PC-9 (cell line): ENCODE data around the gene ACACA. TPM values are rescaled to one million over a fixed set of nuclear protein-coding genes. Genes with fewer than 3 reads are reported as not detected.

ENCODE experiments used
- Bru-seq: library from RNA; stranded (reverse); fragments of 400-500 nt; gene quantifications from one replicate; lab custom pipeline; 2021; lab: Mats Ljungman, UMichigan
- BruChase-seq, 2 experiments: library from RNA; stranded (reverse); fragments of 400-500 nt; gene quantifications; one replicate each; lab custom pipeline; 2021; lab: Mats Ljungman, UMichigan
- BruUV-seq: library from RNA; stranded (reverse); fragments of 400-500 nt; replicated peaks from 2 replicates; lab custom pipeline; 2021; lab: Mats Ljungman, UMichigan
- CTCF ChIA-PET: fragments of 300-600 bp; sonication (Branson Sonifier 250); formaldehyde crosslinking; loops from one replicate; lab custom pipeline; 2022; ENCODE audit warnings: antibody characterized with exemption; lab: Charles Lee
- POLR2A ChIA-PET: fragments of 300-600 bp; sonication (Branson Sonifier 250); formaldehyde crosslinking; loops from one replicate; lab custom pipeline; 2022; ENCODE audit warnings: antibody characterized with exemption; ENCODE audit not compliant: unreplicated experiment; lab: Charles Lee
- DNase-seq, 2 experiments: peaks; one replicate each; pipeline versions ENCODE4 v3.0.0 to v3.0.0-alpha.2; 2015 to 2022; ENCODE audit warnings: mixed read lengths in 1 of 2
- H2AFZ ChIP-seq: fragments of 200-600 bp; sonication (generic); 2 replicates; pipeline ENCODE4 v1.8.1; 2017; ENCODE audit warnings: antibody characterized with exemption
- H3F3A ChIP-seq: fragments of 200-600 bp; sonication (generic); 2 replicates; pipeline ENCODE4 v1.8.1; 2017; ENCODE audit warnings: antibody characterized with exemption, mild to moderate bottlenecking, low read depth; ENCODE audit not compliant: insufficient read depth
- H3K27ac ChIP-seq: fragments of 200-600 bp; sonication (generic); 2 replicates; pipeline ENCODE4 v1.6.1; 2016; ENCODE audit warnings: mixed run types
- H3K27me3 ChIP-seq: fragments of 200-600 bp; sonication (generic); 2 replicates; pipeline ENCODE4 v1.6.1; 2016; ENCODE audit warnings: low read depth, mixed run types; ENCODE audit not compliant: insufficient read depth
- H3K36me3 ChIP-seq: fragments of 200-600 bp; sonication (generic); 2 replicates; pipeline ENCODE4 v1.6.1; 2016; ENCODE audit warnings: low read depth, mixed run types
- H3K4me1 ChIP-seq: fragments of 200-600 bp; sonication (generic); replicated peaks from 2 replicates; pipeline ENCODE4 v1.6.1; 2016; ENCODE audit warnings: mixed run types; ENCODE audit not compliant: insufficient read depth
- H3K4me2 ChIP-seq: fragments of 200-600 bp; sonication (generic); 2 replicates; pipeline ENCODE4 v1.6.1; 2017; ENCODE audit warnings: mixed run types
- H3K4me3 ChIP-seq: fragments of 200-600 bp; sonication (generic); 2 replicates; pipeline ENCODE4 v1.6.1; 2016; ENCODE audit warnings: mixed run types
- H3K79me2 ChIP-seq: fragments of 200-600 bp; sonication (generic); 2 replicates; pipeline ENCODE4 v1.6.1; 2017; ENCODE audit warnings: low read depth, mixed run types
- H3K9me2 ChIP-seq: fragments of 200-600 bp; sonication (generic); 2 replicates; pipeline ENCODE4 v1.8.1; 2017; ENCODE audit warnings: mild to moderate bottlenecking; ENCODE audit not compliant: insufficient read depth
- H3K9me3 ChIP-seq: fragments of 200-600 bp; sonication (generic); 2 replicates; pipeline ENCODE4 v1.8.1; 2016; ENCODE audit warnings: low read depth; ENCODE audit not compliant: insufficient read depth
- H4K20me1 ChIP-seq: fragments of 200-600 bp; sonication (generic); 2 replicates; pipeline ENCODE4 v1.8.1; 2017; ENCODE audit not compliant: insufficient read depth
- CTCF ChIP-seq: fragments of 200-600 bp; sonication (generic); conservative IDR thresholded peaks from 2 replicates; pipeline ENCODE4 v1.6.1; 2017; ENCODE audit warnings: mixed run types, antibody characterized with exemption, mild to moderate bottlenecking, moderate library complexity
- EZH2 ChIP-seq: fragments of 200-600 bp; sonication (generic); IDR thresholded peaks from 2 replicates; pipeline ENCODE4 v1.8.0; 2017; ENCODE audit warnings: antibody characterized with exemption, low read depth
- intact Hi-C: fragments of 100-400 bp; cut with micrococcal nuclease; formaldehyde crosslinking; loops from one replicate; pipeline ENCODE4 v1.10.0; 2022; ENCODE audit not compliant: unreplicated experiment
- long read RNA-seq: library from polyadenylated mRNA; stranded (forward); transcript quantifications from one replicate; pipeline ENCODE4 v2.0.0, GENCODE V29; 2022
- total RNA-seq: library from RNA; stranded (reverse); gene quantifications from 2 replicates; pipeline ENCODE4 v1.2.3, GENCODE V29; 2021

Gene ACACA
- total RNA-seq (125 and 185 TPM in 2 replicates), Bru-seq, nascent RNA (percentile 92 among the genes with signal in this experiment), BruChase-seq, experiment 1, labeled RNA remaining after a 2-hour chase (percentile 86 among the genes with signal in this experiment), BruChase-seq, experiment 2, labeled RNA remaining after a 6-hour chase (percentile 81 among the genes with signal in this experiment)
- long read RNA-seq, partial matches to known transcripts = 8 of 44 reads
- long read RNA-seq, other reads (novel, unspliced or antisense) = 36 of 44 reads

GRCh38 chr17:37406635-37407461, at the start of gene ACACA, which contains the start of gene TADA2A:
Gene ACACA (minus strand): TSS chr17:37406836. CDS start chr17:37406299, 537 bp downstream.
Gene TADA2A (plus strand): TSS chr17:37406886. CDS start chr17:37411366, 4,480 bp downstream.
- CTCF ChIA-PET = interaction anchor here (0.7 to 1.6 kb wide), 2 partner anchors 33 kb away, joined by 4 to 5 read pairs; no protein-coding TSS in a partner anchor
- H3K9me3 ChIP-seq = no peaks in the 10 kb centered on the region

DNA sequence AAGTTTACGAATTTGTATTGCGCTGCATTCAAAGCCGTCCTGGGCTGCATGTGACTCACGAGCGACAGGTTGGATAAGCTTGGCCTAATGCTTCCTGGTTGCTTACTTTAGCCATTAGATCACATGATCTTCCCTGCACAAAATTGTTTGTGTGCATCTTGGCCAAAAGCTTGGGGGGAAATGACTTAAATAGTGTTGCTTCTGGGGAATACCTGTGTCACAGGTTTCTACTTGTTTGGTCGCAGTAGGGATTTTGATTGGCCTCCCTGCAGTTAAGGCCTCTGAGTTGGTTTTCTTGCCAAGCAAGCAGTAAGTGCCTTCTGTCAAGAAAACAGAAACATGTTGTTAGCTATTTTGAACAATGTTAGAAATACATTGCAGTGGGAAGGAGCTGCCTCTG, 43.5 kb upstream of the ACACA start:
- Histone ChIP-seq H3K79me2 (peaks cover 6% of the 10 kb centered on the region; the same call in 1 of the 2 replicates), H3K27ac (peak overlapping the region; percentile 25), H3K4me3 (no peak overlapping the region), H2AFZ (no peak overlapping the region), H3K27me3 (no peaks in the 10 kb centered on the region), H3K4me1 (peaks cover 52% of the 10 kb centered on the region), H3K9me2 (no peaks in the 10 kb centered on the region), H4K20me1 (no peaks in the 10 kb centered on the region), H3K36me3 (peaks cover 4% of the 10 kb centered on the region), H3K4me2 (no peak overlapping the region), H3F3A (peaks cover 42% of the 10 kb centered on the region), H3K9me3 (no peaks in the 10 kb centered on the region)
- POLR2A ChIA-PET = interaction anchor here (0.6 to 0.7 kb wide), 4 partner anchors 8 to 433 kb away, joined by 3 to 4 read pairs (median 3); no protein-coding TSS in a partner anchor
- BruUV-seq = no TSS peak
- TF ChIP-seq EZH2 (no peak), CTCF (no peak)
- DNase-seq = peak; percentile 48 to 70
- intact Hi-C loops = loop anchor here (1.0 kb wide), 2 partner anchors 26 to 38 kb away; no protein-coding TSS in a partner anchor
- CTCF ChIA-PET = interaction anchor here (0.6 kb wide), 1 partner anchor 174 kb away, joined by 3 read pairs; no protein-coding TSS in a partner anchor

More at GRCh38 chr17:37406635-37407461, at the start of gene ACACA, which contains the start of gene TADA2A:
- BruUV-seq = no TSS peak
- no peaks in the 10 kb centered on the region for H3K9me2 ChIP-seq
- peak within 1 kb of the TSS; percentile 100 for H3K4me3 ChIP-seq
- TF ChIP-seq EZH2 = no peak
- 0 out of 2 replicates have a peak, but pooled peaks have one; percentile 17 for TF ChIP-seq CTCF
- peaks cover 25% of the 10 kb centered on the region for H3K4me1 ChIP-seq
- peaks cover 22% of the 10 kb centered on the region for H3F3A ChIP-seq
- H3K4me2 ChIP-seq = peak within 1 kb of the TSS; percentile 99
- peak; percentile 59 to 81 for DNase-seq
- no peaks in the 10 kb centered on the region; the same call in 1 of the 2 replicates for H4K20me1 ChIP-seq
- POLR2A ChIA-PET = interaction anchor here (0.6 kb wide), 3 partner anchors 14 to 199 kb away, joined by 4 to 7 read pairs (median 6); no protein-coding TSS in a partner anchor
- peaks cover 69% of the 10 kb centered on the region for H3K79me2 ChIP-seq
- H2AFZ ChIP-seq = peak within 1 kb of the TSS; percentile 98
- intact Hi-C loops = loop anchor here (1.0 kb wide), 1 partner anchor 82 kb away; the partner anchor contains the start of gene DUSP14
- H3K27me3 ChIP-seq = no peaks in the 10 kb centered on the region
- peaks cover 6% of the 10 kb centered on the region; the same call in 1 of the 2 replicates for H3K36me3 ChIP-seq
- peak within 1 kb of the TSS; percentile 67 for H3K27ac ChIP-seq

DNA sequence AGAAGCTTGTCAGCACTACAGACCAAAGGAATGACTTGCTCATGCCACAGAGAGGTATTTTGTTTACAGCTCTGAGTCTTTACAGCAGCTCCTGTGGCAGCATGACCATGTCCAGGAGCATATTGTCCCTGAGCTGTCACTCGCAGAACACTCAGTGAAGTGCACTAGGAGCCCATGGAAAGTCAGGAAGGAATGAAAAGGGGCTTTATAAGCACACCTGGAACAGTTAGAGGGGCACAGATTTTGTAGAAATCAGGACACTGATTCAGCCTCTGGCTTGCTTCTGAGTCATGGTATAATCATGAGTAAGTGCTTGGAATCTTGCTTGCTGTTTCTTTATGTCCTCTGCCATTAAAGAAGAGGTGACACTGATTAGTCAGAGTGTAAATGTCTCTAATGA, 41.0 kb upstream of the ACACA start:
- TF ChIP-seq EZH2 = no peak
- TF ChIP-seq CTCF = no peak
- H3F3A ChIP-seq = peaks cover 48% of the 10 kb centered on the region
- H3K27me3 ChIP-seq = no peaks in the 10 kb centered on the region
- no peaks in the 10 kb centered on the region for H3K9me3 ChIP-seq
- H3K9me2 ChIP-seq = no peaks in the 10 kb centered on the region
- peak overlapping the region; percentile 55 for H3K4me2 ChIP-seq
- peaks cover 54% of the 10 kb centered on the region for H3K4me1 ChIP-seq
- H3K79me2 ChIP-seq = peaks cover 6% of the 10 kb centered on the region; the same call in 1 of the 2 replicates
- H2AFZ ChIP-seq = no peak overlapping the region
- peak; percentile 16 to 76 for DNase-seq
- POLR2A ChIA-PET = no interaction called here
- peaks cover 4% of the 10 kb centered on the region for H3K36me3 ChIP-seq
- peak overlapping the region; percentile 81 for H3K27ac ChIP-seq
- no TSS peak for BruUV-seq
- intact Hi-C loops = no loop called here
- H3K4me3 ChIP-seq = no peak overlapping the region
- CTCF ChIA-PET = no interaction called here
- no peaks in the 10 kb centered on the region for H4K20me1 ChIP-seq
